Neuron (in vitro differentiated cells): ENCODE measurements around the gene SAE1.
A peak's percentile ranks its signal among the peaks of the same experiment; 100 is the strongest.

Experiments
- H2AFZ ChIP-seq: one replicate; pipeline ENCODE4 v1.6.1; 2013; ENCODE audit warnings: low read depth, mild to moderate bottlenecking, inconsistent platforms, low read length, moderate library complexity
- H3K27me3 ChIP-seq: one replicate; pipeline ENCODE4 v1.6.1; 2013; ENCODE audit warnings: low read length; ENCODE audit not compliant: insufficient read depth
- H3K36me3 ChIP-seq: one replicate; pipeline ENCODE4 v1.6.1; 2013; ENCODE audit warnings: low read length; ENCODE audit not compliant: insufficient read depth
- H3K4me1 ChIP-seq: one replicate; pipeline ENCODE4 v1.6.1; 2013; ENCODE audit warnings: low read length; ENCODE audit not compliant: insufficient read depth
- H3K4me3 ChIP-seq: 2 replicates; pipeline ENCODE4 v1.5.1; 2013; ENCODE audit warnings: mild to moderate bottlenecking, low read length, moderate library complexity
- H3K9me3 ChIP-seq: one replicate; pipeline ENCODE4 v1.6.1; 2013; ENCODE audit warnings: low read length

Gene SAE1

DNA sequence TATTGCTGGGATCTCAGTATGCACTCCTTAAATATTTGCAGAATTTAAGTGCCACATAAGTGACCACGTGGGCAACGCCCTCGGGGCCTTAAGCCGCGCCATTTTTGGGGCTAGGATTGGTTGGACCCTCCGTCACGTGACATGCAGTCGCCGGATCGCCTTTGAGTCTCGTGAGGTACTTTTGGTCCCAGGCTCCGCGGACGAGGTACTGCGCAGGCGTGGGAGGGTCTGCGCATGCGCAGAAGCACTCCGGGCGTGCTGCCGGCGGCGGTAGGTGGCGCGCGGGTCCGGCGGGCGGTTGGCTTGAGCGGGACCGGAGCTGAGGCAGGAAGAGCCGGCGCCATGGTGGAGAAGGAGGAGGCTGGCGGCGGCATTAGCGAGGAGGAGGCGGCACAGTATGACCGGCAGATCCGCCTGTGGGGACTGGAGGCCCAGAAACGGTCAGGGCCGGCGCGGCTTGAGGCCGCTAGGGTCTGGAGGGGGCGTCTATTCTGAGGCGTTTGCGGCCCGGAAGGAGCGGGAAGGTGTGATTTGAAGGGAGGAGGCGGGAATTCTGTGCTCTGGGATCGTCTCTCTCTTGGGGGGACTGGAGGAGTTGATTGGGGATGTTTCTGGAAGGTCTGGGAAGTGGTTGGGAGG lies at the start of gene SAE1:
TSS of gene SAE1 (plus strand) at position 247 of the 639 bp plus-strand sequence. CDS start at position 343, 96 bp downstream.
- Histone ChIP-seq H3K36me3 (peaks cover 20% of the 10 kb centered on the region), H3K4me3 (peak within 1 kb of the TSS; percentile 85), H3K27me3 (no peaks in the 10 kb centered on the region), H2AFZ (no peak within 1 kb of the TSS), H3K4me1 (peaks cover 21% of the 10 kb centered on the region), H3K9me3 (no peaks in the 10 kb centered on the region)

DNA sequence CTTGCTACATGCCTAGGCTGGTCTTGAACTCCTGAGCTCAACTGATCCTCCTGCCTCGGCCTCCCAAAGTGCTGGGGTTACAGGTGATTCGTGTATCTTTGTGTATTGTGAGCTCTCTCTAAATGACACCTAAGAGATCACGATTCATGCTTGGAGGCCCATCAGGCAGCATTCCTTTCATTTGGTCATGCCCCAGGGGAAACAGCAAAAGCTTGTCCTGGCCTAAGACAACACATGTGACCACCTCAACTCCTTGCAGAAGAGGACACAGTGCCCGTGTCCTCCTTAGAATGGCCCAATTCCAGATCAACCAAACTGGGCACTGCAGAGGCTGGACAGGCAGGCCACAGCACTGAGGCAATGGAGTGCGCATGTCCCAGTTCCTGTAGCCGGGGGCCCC lies 49.5 kb upstream of the SAE1 start:
- Histone ChIP-seq H2AFZ (no peak overlapping the region), H3K4me1 (no peaks in the 10 kb centered on the region), H3K27me3 (no peaks in the 10 kb centered on the region), H3K36me3 (peaks cover 73% of the 10 kb centered on the region), H3K9me3 (no peaks in the 10 kb centered on the region), H3K4me3 (no peak overlapping the region)

DNA sequence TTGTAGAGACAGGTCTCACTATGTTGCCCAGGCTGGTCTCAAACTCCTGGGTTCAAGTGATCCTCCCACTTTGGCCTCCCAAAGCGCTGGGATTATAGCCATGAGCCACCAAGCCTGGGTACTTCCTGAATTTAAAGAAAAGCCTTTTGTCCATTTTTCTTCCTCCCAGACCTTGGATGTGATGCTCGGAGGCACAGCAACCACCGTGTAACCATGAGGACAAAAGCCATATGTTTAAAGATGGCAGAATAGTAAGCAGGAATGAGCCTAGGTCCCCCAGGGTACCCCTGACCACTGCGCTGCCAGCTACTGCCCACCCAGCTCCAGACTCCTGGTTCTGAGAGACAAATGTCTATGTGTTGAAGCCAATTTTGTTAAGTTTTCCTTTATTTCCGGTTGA lies 48.1 kb upstream of the SAE1 start:
- H2AFZ ChIP-seq = no peak overlapping the region
- no peak overlapping the region for H3K4me3 ChIP-seq
- no peaks in the 10 kb centered on the region for H3K4me1 ChIP-seq
- no peaks in the 10 kb centered on the region for H3K27me3 ChIP-seq
- H3K9me3 ChIP-seq = no peaks in the 10 kb centered on the region
- H3K36me3 ChIP-seq = peaks cover 71% of the 10 kb centered on the region

DNA sequence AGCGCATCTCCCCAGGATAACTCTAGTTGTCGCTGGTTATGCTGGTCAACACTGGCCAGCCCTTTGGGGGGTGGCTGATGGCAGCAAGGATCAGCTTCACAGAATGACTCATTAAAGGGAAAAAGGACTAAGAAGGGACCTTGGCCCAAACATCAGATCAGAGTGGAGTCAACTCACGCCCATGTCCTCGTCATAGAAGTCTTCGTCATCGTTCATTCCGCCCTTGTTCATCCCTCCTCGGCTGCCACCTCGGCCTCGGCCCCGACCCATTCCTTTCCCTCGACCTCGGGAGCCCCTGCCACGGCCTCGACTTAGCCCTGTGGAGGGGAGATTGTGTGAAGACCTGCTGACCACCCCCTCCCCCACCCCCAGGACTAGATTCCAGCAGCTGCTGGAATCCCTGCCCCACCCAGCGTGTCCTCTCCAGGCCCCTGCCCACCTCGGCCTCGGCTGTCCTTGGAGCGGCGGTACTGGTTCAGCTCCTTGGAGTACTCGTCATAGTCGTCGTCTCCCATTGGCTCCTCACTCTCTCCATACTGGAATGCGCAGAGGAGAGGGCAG lies 45.7 kb upstream of the SAE1 start:
- no peaks in the 10 kb centered on the region for H3K27me3 ChIP-seq
- no peak overlapping the region for H2AFZ ChIP-seq
- H3K36me3 ChIP-seq = peaks cover 71% of the 10 kb centered on the region
- H3K4me3 ChIP-seq = no peak overlapping the region
- no peaks in the 10 kb centered on the region for H3K9me3 ChIP-seq
- H3K4me1 ChIP-seq = no peaks in the 10 kb centered on the region

DNA sequence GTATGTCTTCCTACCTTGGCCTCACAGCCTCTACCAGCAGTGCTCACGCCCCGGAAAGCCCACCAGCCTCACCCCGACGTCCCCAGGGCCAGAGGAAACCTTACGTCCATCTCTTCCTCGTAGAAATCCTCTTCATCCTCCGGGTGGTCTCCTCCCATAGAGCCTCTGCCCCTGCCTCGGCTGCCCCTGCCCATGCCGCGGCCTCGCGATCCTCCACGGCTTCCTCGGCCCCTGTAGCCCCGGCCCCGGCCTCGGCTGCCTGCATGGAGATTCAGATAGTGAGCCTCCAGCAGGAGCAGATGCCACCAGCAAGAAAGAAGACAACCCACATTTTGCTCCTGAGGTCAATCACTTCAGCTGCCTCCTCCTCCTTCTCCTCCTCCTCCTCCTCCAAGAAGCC lies 44.4 kb upstream of the SAE1 start:
- Histone ChIP-seq H3K9me3 (no peaks in the 10 kb centered on the region), H3K36me3 (peaks cover 66% of the 10 kb centered on the region)

DNA sequence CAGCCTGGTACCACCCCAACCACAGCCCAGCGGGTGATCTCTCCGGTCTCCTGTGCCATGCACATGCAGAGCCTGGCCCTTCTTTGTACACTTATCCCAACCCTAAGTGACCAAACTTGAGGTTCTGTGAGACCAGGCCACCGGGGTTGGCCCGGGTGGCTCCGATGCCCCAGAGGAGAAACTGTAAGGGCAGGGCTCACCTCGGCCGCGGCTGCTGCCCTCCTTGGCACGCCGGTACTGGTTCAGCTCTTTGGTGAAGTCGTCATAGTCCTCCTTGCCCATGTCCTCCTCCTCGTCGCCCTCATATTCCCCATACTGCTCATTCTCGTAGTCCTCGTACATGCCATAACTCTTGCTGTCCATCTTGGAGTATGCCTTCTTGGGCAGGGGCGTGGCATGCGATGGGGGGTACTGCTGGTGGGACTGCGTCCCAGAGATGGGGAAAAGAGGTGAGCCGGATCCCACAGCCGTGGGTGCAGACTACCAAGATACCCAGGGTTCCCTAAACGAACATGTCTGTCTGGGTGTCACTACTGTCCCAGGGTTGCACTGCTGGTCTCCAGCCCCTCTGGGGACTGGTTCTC lies 40.8 kb upstream of the SAE1 start:
- peaks cover 65% of the 10 kb centered on the region for H3K36me3 ChIP-seq
- no peak overlapping the region for H3K4me3 ChIP-seq
- H2AFZ ChIP-seq = no peak overlapping the region
- no peaks in the 10 kb centered on the region for H3K27me3 ChIP-seq
- H3K9me3 ChIP-seq = no peaks in the 10 kb centered on the region
- no peaks in the 10 kb centered on the region for H3K4me1 ChIP-seq

More for the DNA sequence above, 44.4 kb upstream of the SAE1 start:
- no peak overlapping the region for H3K4me3 ChIP-seq
- no peak overlapping the region for H2AFZ ChIP-seq
- H3K4me1 ChIP-seq = no peaks in the 10 kb centered on the region
- no peaks in the 10 kb centered on the region for H3K27me3 ChIP-seq

DNA sequence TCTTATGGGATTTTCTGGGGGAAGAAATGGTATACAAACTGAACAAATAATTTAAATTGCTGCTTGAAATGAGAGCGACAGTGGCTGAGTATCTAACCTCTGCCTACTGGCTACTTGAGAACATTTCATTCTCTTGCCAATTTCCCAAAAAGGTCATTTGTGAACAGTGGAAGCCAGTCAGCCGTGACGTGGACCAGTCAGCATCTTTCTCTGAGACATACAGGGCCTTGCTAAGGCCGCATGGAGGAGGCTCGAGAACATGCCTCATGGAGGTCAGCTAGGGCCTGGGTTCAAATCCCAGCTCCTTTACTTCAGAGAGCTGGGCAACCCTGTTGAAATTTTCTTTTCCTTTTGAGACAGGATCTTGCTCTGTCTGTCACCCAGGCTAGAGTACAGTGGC lies 37.4 kb upstream of the SAE1 start:
- Histone ChIP-seq H3K9me3 (no peaks in the 10 kb centered on the region), H3K27me3 (no peaks in the 10 kb centered on the region), H3K36me3 (peaks cover 62% of the 10 kb centered on the region), H3K4me3 (no peak overlapping the region), H3K4me1 (peaks cover 10% of the 10 kb centered on the region), H2AFZ (no peak overlapping the region)

DNA sequence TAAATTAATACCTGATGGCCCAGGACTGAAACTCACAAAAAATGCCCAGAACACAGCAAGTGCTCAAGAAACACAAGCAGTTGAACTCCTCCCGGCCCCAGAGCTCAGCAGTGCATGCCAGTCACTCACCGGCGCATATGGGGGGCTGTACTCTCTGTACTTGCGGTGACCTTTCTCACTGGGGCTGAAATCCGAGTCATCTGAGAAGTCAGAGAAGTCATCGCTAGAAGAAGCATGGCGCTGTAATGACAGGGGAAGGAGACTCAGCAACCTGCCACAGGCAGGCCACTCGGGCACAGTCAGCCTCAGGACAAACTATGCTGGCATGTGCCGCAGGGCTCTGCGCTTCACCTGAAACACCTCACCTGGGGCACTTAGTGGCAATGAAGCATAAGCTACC lies 36.8 kb upstream of the SAE1 start:
- Histone ChIP-seq H3K36me3 (peaks cover 59% of the 10 kb centered on the region), H3K4me1 (peaks cover 10% of the 10 kb centered on the region), H3K9me3 (no peaks in the 10 kb centered on the region), H3K4me3 (no peak overlapping the region), H3K27me3 (no peaks in the 10 kb centered on the region), H2AFZ (no peak overlapping the region)

DNA sequence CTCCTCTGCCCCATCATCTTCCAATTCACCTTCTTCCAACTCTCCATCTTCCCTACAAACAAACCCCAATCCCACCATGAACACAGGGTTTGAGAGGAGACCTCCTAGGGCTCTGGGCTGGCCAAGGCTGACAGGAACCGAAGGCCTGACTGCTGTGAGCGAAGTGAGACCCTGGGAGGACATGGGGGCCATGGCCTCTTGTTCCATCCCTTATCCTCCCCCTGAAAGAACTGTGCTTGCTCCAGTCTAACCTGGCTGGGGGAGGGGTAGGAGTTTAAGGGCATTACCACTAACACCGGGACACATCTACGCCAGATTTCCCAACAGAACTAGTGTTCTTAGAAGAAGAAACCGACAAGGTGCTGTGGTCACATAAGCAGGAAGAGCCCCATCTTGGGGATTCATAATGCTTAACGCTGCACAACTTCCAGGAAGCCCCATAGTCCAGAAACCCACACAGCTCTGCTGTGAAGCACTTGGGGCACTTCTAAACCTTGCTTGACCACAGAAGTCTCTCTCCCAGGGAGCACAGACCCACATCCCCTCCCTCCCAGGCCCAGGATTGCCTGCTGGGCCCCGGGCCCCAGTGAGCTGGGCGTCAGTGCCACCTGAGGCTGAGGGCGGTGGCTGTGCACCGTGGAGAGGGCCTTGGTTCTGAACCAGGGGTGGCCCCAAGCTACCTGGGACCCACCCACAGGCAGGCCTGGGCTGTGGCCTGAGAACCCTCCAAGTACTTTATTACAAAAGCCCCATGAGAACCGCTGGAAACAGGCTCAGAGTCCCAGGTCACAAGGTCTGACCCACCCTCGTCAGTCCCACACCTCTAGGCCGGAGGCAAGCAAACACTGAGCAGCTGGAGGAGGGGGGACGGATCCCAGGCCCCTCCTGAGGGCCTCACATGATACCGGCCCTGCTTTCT lies 35.8 kb upstream of the SAE1 start:
- Histone ChIP-seq H3K36me3 (peaks cover 52% of the 10 kb centered on the region), H3K4me3 (no peak overlapping the region), H3K4me1 (peaks cover 10% of the 10 kb centered on the region), H3K9me3 (no peaks in the 10 kb centered on the region), H3K27me3 (no peaks in the 10 kb centered on the region), H2AFZ (no peak overlapping the region)

DNA sequence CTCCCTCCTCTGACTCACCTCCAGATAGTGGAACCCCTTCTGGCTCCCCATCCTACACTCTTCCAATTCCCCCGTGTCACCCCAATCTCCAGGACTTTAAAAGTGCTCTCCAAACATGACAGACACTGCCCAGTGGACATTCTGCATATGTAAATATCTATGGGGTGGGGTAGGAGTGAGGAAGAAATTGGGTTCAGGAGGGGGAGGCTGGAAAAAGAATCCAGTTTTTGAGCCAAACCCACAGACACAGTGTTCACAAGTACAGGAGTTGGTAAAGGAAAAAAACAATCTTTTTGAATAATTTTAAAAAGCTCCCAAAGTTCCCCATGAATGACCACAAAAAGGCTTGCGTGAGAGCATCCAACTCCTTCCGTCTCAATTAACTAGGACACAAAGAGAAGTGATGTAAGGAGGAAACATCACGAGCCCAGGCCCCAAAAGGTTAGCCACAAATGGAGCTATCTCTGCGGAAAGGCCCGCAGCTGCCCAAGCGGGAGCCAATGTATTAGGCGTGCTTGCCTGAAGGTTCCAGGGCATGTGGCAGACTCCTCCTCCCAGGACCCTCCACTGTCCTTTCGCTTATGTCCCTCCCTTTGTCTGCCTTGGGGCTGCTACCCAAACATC lies 35.0 kb upstream of the SAE1 start:
- H3K9me3 ChIP-seq = no peaks in the 10 kb centered on the region
- H3K27me3 ChIP-seq = no peaks in the 10 kb centered on the region
- H3K36me3 ChIP-seq = peaks cover 44% of the 10 kb centered on the region
- H3K4me1 ChIP-seq = peaks cover 10% of the 10 kb centered on the region
- H3K4me3 ChIP-seq = no peak overlapping the region
- no peak overlapping the region for H2AFZ ChIP-seq

DNA sequence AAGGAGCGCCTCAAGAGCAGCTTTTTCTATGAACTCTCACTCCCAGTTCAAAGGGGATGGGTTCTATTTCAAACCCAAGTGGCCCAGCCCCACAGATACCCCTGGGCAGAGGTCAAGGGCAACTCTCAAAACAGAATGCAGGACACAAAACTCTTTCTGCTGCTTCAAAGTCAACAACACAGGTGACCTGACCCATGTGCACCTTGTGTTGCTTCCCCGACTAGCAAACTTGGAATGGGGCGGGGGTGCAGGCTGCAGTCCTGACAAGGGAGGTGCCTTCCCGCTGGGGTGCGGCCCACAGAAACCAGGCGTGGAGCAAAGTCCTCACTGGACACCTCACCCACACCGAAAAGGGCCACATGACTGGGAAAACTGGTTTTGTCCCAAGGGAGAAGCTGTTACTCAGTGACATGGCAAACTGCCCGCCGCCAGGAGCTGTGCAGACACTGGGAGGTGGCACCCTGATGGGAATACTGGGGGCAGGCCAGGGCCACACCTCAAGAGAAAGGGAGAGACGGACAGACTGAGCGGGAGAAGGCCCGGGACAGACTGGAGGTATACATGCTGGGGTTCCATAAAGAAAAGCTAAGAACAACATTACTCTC lies 34.4 kb upstream of the SAE1 start:
- no peaks in the 10 kb centered on the region for H3K9me3 ChIP-seq
- no peak overlapping the region for H2AFZ ChIP-seq
- peaks cover 10% of the 10 kb centered on the region for H3K4me1 ChIP-seq
- H3K4me3 ChIP-seq = no peak overlapping the region
- no peaks in the 10 kb centered on the region for H3K27me3 ChIP-seq
- H3K36me3 ChIP-seq = peaks cover 42% of the 10 kb centered on the region

DNA sequence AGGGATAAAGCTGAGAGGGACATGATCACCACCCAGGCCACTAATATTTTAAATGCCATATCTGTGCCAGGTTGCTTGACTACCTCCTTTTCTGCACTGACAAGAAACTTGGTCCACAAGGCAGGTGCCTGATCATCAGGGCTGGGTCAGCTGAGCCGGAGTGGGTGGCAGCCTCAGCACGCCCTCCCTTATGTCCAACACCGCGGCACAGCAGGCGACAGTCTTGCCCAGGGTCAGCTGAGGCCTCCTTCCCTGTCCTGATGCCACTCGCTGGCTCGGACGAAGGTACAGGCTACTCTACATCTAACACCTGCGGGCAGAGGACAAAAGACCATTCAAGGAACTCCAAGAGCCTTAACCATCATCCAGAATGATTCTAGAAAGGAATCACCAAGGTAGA lies 33.9 kb upstream of the SAE1 start:
- Histone ChIP-seq H3K36me3 (peaks cover 42% of the 10 kb centered on the region), H3K4me1 (peaks cover 10% of the 10 kb centered on the region), H3K9me3 (no peaks in the 10 kb centered on the region), H2AFZ (no peak overlapping the region), H3K27me3 (no peaks in the 10 kb centered on the region), H3K4me3 (no peak overlapping the region)
